HepG2 (cell line): ENCODE data around the gene ZNF385B. TPM values are rescaled to one million over a fixed set of nuclear protein-coding genes. Genes with fewer than 3 reads are reported as not detected.

ENCODE experiments used
- ATAC-seq: fragments of 200-7000 bp; cut with Tn5 transposase; 3 replicates; pipeline ENCODE4 v1.9.1; 2020; ENCODE audit warnings: mild to moderate bottlenecking, moderate library complexity
- BruUV-seq: library from RNA; stranded (reverse); fragments of 400-500 nt; replicated peaks from 2 replicates; lab custom pipeline; 2021; lab: Mats Ljungman, UMichigan
- CTCF ChIA-PET: fragments of 300-600 bp; formaldehyde crosslinking; extraction: SDS; loops from one replicate; lab custom pipeline; 2021; ENCODE audit warnings: low total read pairs, inconsistent platforms, low intra/inter-chr PET ratio; lab: Yijun Ruan, JAX
- POLR2A ChIA-PET: fragments of 350-600 bp; sonication (Branson Sonifier 250); formaldehyde crosslinking; loops from one replicate; lab custom pipeline; 2020; ENCODE audit warnings: antibody characterized with exemption, inconsistent platforms; lab: Yijun Ruan, JAX
- DNase-seq: peaks from one replicate; pipeline ENCODE4 v3.0.0-alpha.2; 2015; ENCODE audit warnings: low spot score
- FAIRE-seq: peaks from 3 replicates; lab custom pipeline; 2011; peaks lifted over from hg19 to GRCh38; lab: Jason Lieb, UNC
- H2AFZ ChIP-seq: one replicate; pipeline ENCODE4 v1.6.1; 2011; ENCODE audit warnings: low read length, inconsistent platforms
- H3K27ac ChIP-seq: fragments of 300-600 bp; 3 replicates; pipeline ENCODE4 v1.8.0; 2011; ENCODE audit warnings: mixed run types, mild to moderate bottlenecking, mixed read lengths, low read length, inconsistent platforms; ENCODE audit not compliant: insufficient read depth; ENCODE audit errors: extremely low read length
- H3K27me3 ChIP-seq, 2 experiments: fragments of 200-600 bp in 1 of 2; 2 replicates in 1 of 2; 3 replicates in 1 of 2; pipeline versions ENCODE4 v1.6.0 to v1.8.0; 2011; ENCODE audit warnings: low read length in 2 of 2, mild to moderate bottlenecking in 2 of 2, moderate library complexity in 2 of 2, inconsistent platforms in 1 of 2; ENCODE audit not compliant: insufficient read depth in 2 of 2, control insufficient read depth in 1 of 2
- H3K36me3 ChIP-seq, 2 experiments: fragments of 200-600 bp in 1 of 2; replicated peaks in 1 of 2; 2 replicates in 1 of 2; 3 replicates in 1 of 2; pipeline versions ENCODE4 v1.5.1 to v1.8.0; 2011; ENCODE audit warnings: low read length in 2 of 2, inconsistent platforms in 1 of 2; ENCODE audit not compliant: insufficient read depth in 2 of 2, control insufficient read depth in 1 of 2
- H3K4me1 ChIP-seq: 2 replicates; pipeline ENCODE4 v1.5.1; 2012; ENCODE audit warnings: low read length, inconsistent platforms; ENCODE audit not compliant: insufficient read depth
- H3K4me2 ChIP-seq: 2 replicates; pipeline ENCODE4 v1.6.0; 2011; ENCODE audit warnings: low read depth, low read length, inconsistent platforms
- H3K4me3 ChIP-seq, 3 experiments: fragments of 200-600 bp in 1 of 3; sonication (generic), shearing (Covaris generic) in 1 of 3; replicated peaks in 1 of 3; 2 replicates each; pipeline ENCODE4 v1.5.1; 2011 to 2016; ENCODE audit warnings: low read length in 3 of 3, inconsistent platforms in 2 of 3, low read depth in 2 of 3, mild to moderate bottlenecking in 2 of 3, control low read depth in 1 of 3, mixed read lengths in 1 of 3; ENCODE audit not compliant: insufficient read depth in 1 of 3
- H3K79me2 ChIP-seq: one replicate; pipeline ENCODE4 v1.6.1; 2011; ENCODE audit warnings: low read length, inconsistent platforms; ENCODE audit not compliant: insufficient read depth
- H3K9ac ChIP-seq: 2 replicates; pipeline ENCODE4 v1.6.0; 2011; ENCODE audit warnings: mild to moderate bottlenecking, low read depth, low read length, inconsistent platforms; ENCODE audit not compliant: insufficient read depth
- H3K9me3 ChIP-seq: 2 replicates; pipeline ENCODE4 v1.5.1; 2012; ENCODE audit warnings: mild to moderate bottlenecking, low read length
- H4K20me1 ChIP-seq: 2 replicates; pipeline ENCODE4 v1.6.0; 2011; ENCODE audit warnings: inconsistent platforms, mild to moderate bottlenecking, low read length, moderate library complexity; ENCODE audit not compliant: insufficient read depth
- CEBPB ChIP-seq: IDR thresholded peaks from 2 replicates; pipeline ENCODE4 v1.6.1; 2011; ENCODE audit warnings: low read depth, low read length, improper control_type of control experiment, borderline replicate concordance
- HNF4A ChIP-seq: sonication (generic); formaldehyde crosslinking; IDR thresholded peaks from 2 replicates; pipeline ENCODE4 v1.4.0; 2020; ENCODE audit warnings: missing genetic modification reagents
- HNF4G ChIP-seq, 2 experiments: sonication (generic) in 1 of 2; formaldehyde crosslinking in 1 of 2; IDR thresholded peaks; 2 replicates each; pipeline versions ENCODE4 v1.4.0 to v1.6.1; 2011 to 2020; ENCODE audit warnings: borderline replicate concordance in 2 of 2, low read depth in 2 of 2, mild to moderate bottlenecking in 2 of 2, low read length in 1 of 2, missing genetic modification reagents in 1 of 2, moderate library complexity in 1 of 2
- ONECUT2 ChIP-seq: sonication (generic); formaldehyde crosslinking; IDR thresholded peaks from 2 replicates; pipeline ENCODE4 v1.4.0; 2020; ENCODE audit warnings: missing genetic modification reagents
- SOX6 ChIP-seq, 2 experiments: fragments of 450-650 bp in 1 of 2; sonication (generic) in 1 of 2; formaldehyde crosslinking in 1 of 2; IDR thresholded peaks; 2 replicates each; pipeline versions ENCODE4 v1.4.0 to v1.6.1; 2017 to 2020; ENCODE audit warnings: antibody characterized with exemption in 1 of 2, mild to moderate bottlenecking in 1 of 2, missing genetic modification reagents in 1 of 2
- ZNF644 ChIP-seq: IDR thresholded peaks from 2 replicates; pipeline ENCODE4 v1.6.1; 2016; ENCODE audit warnings: low read depth
- ZNF724P ChIP-seq: sonication (generic); formaldehyde crosslinking; IDR thresholded peaks from 2 replicates; pipeline ENCODE4 v1.8.0; 2022; ENCODE audit warnings: missing genetic modification reagents, borderline replicate concordance
- WGBS: methylation state at CpG from one replicate; pipeline ENCODE4 v1.1.6; 2017; ENCODE audit warnings: low lambda C conversion rate; 5-methylcytosine and 5-hydroxymethylcytosine counted together
- in situ Hi-C: cut with HindIII; loops from 2 replicates; pipeline ENCODE4 v1.10.0; 2017; ENCODE audit warnings: low pct_unique_long_range_greater_than_20kb; ENCODE audit not compliant: extremely low pct_ligation_motif_present
- intact Hi-C: fragments of 100-400 bp; cut with micrococcal nuclease; formaldehyde crosslinking; loops from one replicate; pipeline ENCODE4 v1.10.0; 2022; ENCODE audit not compliant: unreplicated experiment
- polyA plus RNA-seq, 8 experiments: library from polyadenylated mRNA; depleted of rRNA in 3 of 8; stranded (reverse) in 7 of 8; unstranded in 1 of 8; fragments of >200 nt; fragmentation: Illumina TruSeq in 4 of 8; extraction: Trizol in 4 of 8; gene quantifications; 2 replicates each; pipeline versions ENCODE4 v1.2.1 to v1.2.3, GENCODE V29; 2011 to 2016; ENCODE audit warnings: low read depth in 4 of 8, missing spikeins in 1 of 8, mixed read lengths in 1 of 8; ENCODE audit not compliant: insufficient read depth in 1 of 8
- total RNA-seq, 5 experiments: library from RNA; depleted of rRNA; stranded (reverse); fragments of >200 nt; fragmentation: Illumina TruSeq; extraction: Trizol; gene quantifications; 2 replicates each; pipeline ENCODE4 v1.2.3, GENCODE V29; 2016; ENCODE audit warnings: low read depth in 1 of 5
- TF ChIP-seq, protein P1 (sequence below): sonication (generic); formaldehyde crosslinking; IDR thresholded peaks from 2 replicates; pipeline ENCODE4 v1.4.0; 2020; ENCODE audit warnings: mild to moderate bottlenecking, missing genetic modification reagents, borderline replicate concordance

The ZNF385B gene
- total and polyA plus RNA-seq, 2 of the 13 experiments (the other 11 are each of a cell fraction or from before 2014, with no cell fraction given): 3.3 to 6.7 TPM

DNA sequence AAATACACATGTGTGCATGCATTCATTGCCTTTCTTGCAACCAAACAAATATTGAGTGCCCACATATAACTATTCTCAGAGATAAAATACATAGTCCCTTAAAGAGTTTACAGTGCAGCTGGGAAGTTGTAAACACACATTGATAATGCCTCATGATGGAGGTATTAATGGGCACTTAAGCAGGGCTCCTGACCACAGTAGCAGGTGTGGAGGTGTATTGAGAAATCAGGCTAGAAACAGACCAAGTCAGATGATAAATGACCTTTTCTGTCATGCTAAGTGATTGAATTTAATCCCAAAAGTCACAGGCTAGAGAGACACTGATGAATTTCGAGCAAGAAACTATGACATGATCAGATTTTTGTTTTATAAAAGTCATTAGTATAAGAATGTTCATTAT, 157.7 kb downstream of the ZNF385B start (continued):
- TF ChIP-seq, protein P1, sequence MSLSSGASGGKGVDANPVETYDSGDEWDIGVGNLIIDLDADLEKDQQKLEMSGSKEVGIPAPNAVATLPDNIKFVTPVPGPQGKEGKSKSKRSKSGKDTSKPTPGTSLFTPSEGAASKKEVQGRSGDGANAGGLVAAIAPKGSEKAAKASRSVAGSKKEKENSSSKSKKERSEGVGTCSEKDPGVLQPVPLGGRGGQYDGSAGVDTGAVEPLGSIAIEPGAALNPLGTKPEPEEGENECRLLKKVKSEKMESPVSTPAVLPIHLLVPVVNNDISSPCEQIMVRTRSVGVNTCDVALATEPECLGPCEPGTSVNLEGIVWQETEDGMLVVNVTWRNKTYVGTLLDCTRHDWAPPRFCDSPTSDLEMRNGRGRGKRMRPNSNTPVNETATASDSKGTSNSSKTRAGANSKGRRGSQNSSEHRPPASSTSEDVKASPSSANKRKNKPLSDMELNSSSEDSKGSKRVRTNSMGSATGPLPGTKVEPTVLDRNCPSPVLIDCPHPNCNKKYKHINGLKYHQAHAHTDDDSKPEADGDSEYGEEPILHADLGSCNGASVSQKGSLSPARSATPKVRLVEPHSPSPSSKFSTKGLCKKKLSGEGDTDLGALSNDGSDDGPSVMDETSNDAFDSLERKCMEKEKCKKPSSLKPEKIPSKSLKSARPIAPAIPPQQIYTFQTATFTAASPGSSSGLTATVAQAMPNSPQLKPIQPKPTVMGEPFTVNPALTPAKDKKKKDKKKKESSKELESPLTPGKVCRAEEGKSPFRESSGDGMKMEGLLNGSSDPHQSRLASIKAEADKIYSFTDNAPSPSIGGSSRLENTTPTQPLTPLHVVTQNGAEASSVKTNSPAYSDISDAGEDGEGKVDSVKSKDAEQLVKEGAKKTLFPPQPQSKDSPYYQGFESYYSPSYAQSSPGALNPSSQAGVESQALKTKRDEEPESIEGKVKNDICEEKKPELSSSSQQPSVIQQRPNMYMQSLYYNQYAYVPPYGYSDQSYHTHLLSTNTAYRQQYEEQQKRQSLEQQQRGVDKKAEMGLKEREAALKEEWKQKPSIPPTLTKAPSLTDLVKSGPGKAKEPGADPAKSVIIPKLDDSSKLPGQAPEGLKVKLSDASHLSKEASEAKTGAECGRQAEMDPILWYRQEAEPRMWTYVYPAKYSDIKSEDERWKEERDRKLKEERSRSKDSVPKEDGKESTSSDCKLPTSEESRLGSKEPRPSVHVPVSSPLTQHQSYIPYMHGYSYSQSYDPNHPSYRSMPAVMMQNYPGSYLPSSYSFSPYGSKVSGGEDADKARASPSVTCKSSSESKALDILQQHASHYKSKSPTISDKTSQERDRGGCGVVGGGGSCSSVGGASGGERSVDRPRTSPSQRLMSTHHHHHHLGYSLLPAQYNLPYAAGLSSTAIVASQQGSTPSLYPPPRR (CRISPR knock-in tag): no peak

DNA sequence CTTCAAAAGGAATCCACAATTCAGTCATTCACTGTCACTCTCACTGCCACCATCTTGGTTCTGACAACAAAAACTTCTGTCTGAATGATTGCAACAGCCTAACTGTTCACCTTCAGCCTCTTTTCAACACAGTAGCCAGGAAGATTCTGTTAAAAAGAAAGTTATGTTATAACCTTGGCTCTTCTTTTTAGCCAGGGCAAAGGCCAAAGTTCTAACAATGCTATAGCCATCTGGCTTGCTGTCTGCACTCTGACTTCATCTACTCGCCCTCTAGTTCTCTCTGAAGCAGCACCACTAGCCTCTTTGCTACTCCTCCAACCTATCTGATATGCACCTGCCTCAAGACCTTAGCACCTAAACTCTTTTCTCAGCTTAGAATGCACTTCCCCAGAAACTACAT, 158.5 kb downstream of the ZNF385B start:
- ChIA-PET CTCF (no interaction called here), POLR2A (no interaction called here)
- DNase-seq: no peak
- no peak overlapping the region; the same call in 1 of the 2 replicates for H3K4me2 ChIP-seq
- H3K4me3 ChIP-seq: no peak overlapping the region
- peak overlapping the region; percentile 22 for H2AFZ ChIP-seq
- ATAC-seq: peak; percentile 58; the same call in 2 of the 3 replicates
- TF ChIP-seq ZNF644 (CRISPR knock-in tag): peak; percentile 71; the same call in 1 of the 2 replicates
- no peak for TF ChIP-seq ZNF724P
- peak; percentile 50; the same call in 1 of the 2 replicates for TF ChIP-seq HNF4G (IDR thresholded peaks at IDR 0.05; ENCODE audit: borderline replicate concordance, low read depth, low read length)
- TF ChIP-seq HNF4G (CRISPR knock-in tag; IDR thresholded peaks at IDR 0.05; ENCODE audit: borderline replicate concordance, low read depth): no peak
- 0 out of 2 replicates have a peak, but pooled peaks have one; percentile 5 for TF ChIP-seq CEBPB
- no peak for TF ChIP-seq SOX6 (IDR thresholded peaks at IDR 0.05)
- 0 out of 2 replicates have a peak, but pooled peaks have one; percentile 24 for TF ChIP-seq SOX6 (CRISPR knock-in tag; IDR thresholded peaks at IDR 0.05)
- TF ChIP-seq HNF4A: peak; percentile 51
- no peak for TF ChIP-seq ONECUT2 (CRISPR knock-in tag)
- no peaks in the 10 kb centered on the region for H3K9me3 ChIP-seq
- 3% methylated on average over 1 of the region's 1 CpG for WGBS
- H3K9ac ChIP-seq: no peak overlapping the region
- no peaks in the 10 kb centered on the region for H3K36me3 ChIP-seq
- BruUV-seq: no TSS peak
- intact Hi-C loops (no loop called here), in situ Hi-C loops (no loop called here)
- FAIRE-seq: peak; percentile 46
- peaks cover 0 to 2% of the 10 kb centered on the region in 2 experiments; a peak in 1 of 5 replicates for H3K27me3 ChIP-seq
- peaks cover 10% of the 10 kb centered on the region for H3K4me1 ChIP-seq
- no peaks in the 10 kb centered on the region for H3K79me2 ChIP-seq
- H3K27ac ChIP-seq: no peak overlapping the region
- H4K20me1 ChIP-seq: no peaks in the 10 kb centered on the region
